H1 (cell line): ENCODE data around the gene TMPRSS3. TPM values are rescaled to one million over a fixed set of nuclear protein-coding genes. Genes with fewer than 3 reads are reported as not detected.

ENCODE experiments used
- CTCF ChIA-PET: fragments of 300-600 bp; sonication (Branson Sonifier 250); formaldehyde crosslinking; loops from one replicate; lab custom pipeline; 2021; ENCODE audit not compliant: partially characterized antibody; lab: Charles Lee
- POLR2A ChIA-PET: fragments of 300-600 bp; sonication (Branson Sonifier 250); formaldehyde crosslinking; loops from one replicate; lab custom pipeline; 2021; ENCODE audit warnings: inconsistent platforms; ENCODE audit not compliant: partially characterized antibody; lab: Charles Lee
- DNase-seq, 2 experiments: peaks; one replicate each; pipeline versions ENCODE4 v3.0.0 to v3.0.0-alpha.2; 2010 to 2022; ENCODE audit warnings: low spot score in 2 of 2, low read depth in 1 of 2, mixed read lengths in 1 of 2
- FAIRE-seq: peaks from 2 replicates; lab custom pipeline; 2011; peaks lifted over from hg19 to GRCh38; lab: Jason Lieb, UNC
- H2AFZ ChIP-seq: 2 replicates; pipeline ENCODE4 v1.8.1; 2012; ENCODE audit warnings: low read length, inconsistent platforms
- H2AK5ac ChIP-seq: 2 replicates; pipeline ENCODE4 v1.6.1; 2013; ENCODE audit warnings: low read depth, low read length
- H2BK120ac ChIP-seq: replicated peaks from 2 replicates; pipeline ENCODE3; 2013; ENCODE audit warnings: low read depth, low read length, inconsistent platforms
- H2BK12ac ChIP-seq: 2 replicates; pipeline ENCODE4 v1.6.1; 2013; ENCODE audit warnings: low read depth, low read length
- H2BK15ac ChIP-seq: 2 replicates; pipeline ENCODE4 v1.6.1; 2013; ENCODE audit warnings: low read length
- H2BK20ac ChIP-seq: 2 replicates; pipeline ENCODE4 v1.6.1; 2013; ENCODE audit warnings: low read length
- H2BK5ac ChIP-seq: 2 replicates; pipeline ENCODE4 v1.6.1; 2013; ENCODE audit warnings: low read depth, low read length
- H3K14ac ChIP-seq: 2 replicates; pipeline ENCODE4 v1.6.1; 2013; ENCODE audit warnings: inconsistent platforms; ENCODE audit not compliant: insufficient read length
- H3K18ac ChIP-seq: 2 replicates; pipeline ENCODE4 v1.6.1; 2013; ENCODE audit warnings: low read length; ENCODE audit errors: extremely low read depth
- H3K23ac ChIP-seq: 2 replicates; pipeline ENCODE4 v1.6.1; 2013; ENCODE audit warnings: inconsistent platforms; ENCODE audit not compliant: insufficient read length
- H3K23me2 ChIP-seq: 2 replicates; pipeline ENCODE4 v1.6.1; 2013; ENCODE audit warnings: low read depth, low read length
- H3K27ac ChIP-seq: 2 replicates; pipeline ENCODE4 v1.6.1; 2011; ENCODE audit warnings: low read depth, low read length, inconsistent platforms
- H3K27me3 ChIP-seq, 4 experiments: replicated peaks in 1 of 4; 1 replicate in 1 of 4; 2 replicates in 3 of 4; pipeline versions ENCODE4 v1.6.1 to v1.8.1; 2011 to 2013; ENCODE audit warnings: low read length in 3 of 4, mild to moderate bottlenecking in 3 of 4, inconsistent platforms in 2 of 4, mixed read lengths in 2 of 4, moderate library complexity in 1 of 4; ENCODE audit not compliant: control insufficient read depth in 3 of 4, insufficient read depth in 3 of 4; ENCODE audit errors: extremely low read depth in 1 of 4
- H3K36me3 ChIP-seq, 4 experiments: 2 replicates each; pipeline versions ENCODE4 v1.6.1 to v1.8.1; 2011 to 2013; ENCODE audit warnings: mild to moderate bottlenecking in 4 of 4, low read length in 3 of 4, moderate library complexity in 2 of 4, control low read depth in 1 of 4, inconsistent platforms in 1 of 4; ENCODE audit not compliant: insufficient read depth in 4 of 4, control insufficient read depth in 2 of 4
- H3K4ac ChIP-seq: replicated peaks from 2 replicates; pipeline ENCODE3; 2013; ENCODE audit warnings: low read length, low read depth, mixed read lengths, inconsistent platforms; ENCODE audit not compliant: insufficient read length
- H3K4me1 ChIP-seq, 4 experiments: replicated peaks in 1 of 4; 1 replicate in 1 of 4; 2 replicates in 3 of 4; pipeline versions ENCODE4 v1.6.1 to v1.8.1; 2011 to 2013; ENCODE audit warnings: low read length in 3 of 4, inconsistent platforms in 2 of 4, mixed read lengths in 1 of 4; ENCODE audit not compliant: insufficient read depth in 4 of 4, control insufficient read depth in 3 of 4
- H3K4me2 ChIP-seq, 2 experiments: 2 replicates each; pipeline versions ENCODE4 v1.6.1 to v1.8.1; 2011 to 2013; ENCODE audit warnings: low read depth in 2 of 2, low read length in 2 of 2, control low read depth in 1 of 2, inconsistent platforms in 1 of 2, mild to moderate bottlenecking in 1 of 2; ENCODE audit not compliant: insufficient read depth in 1 of 2
- H3K4me3 ChIP-seq, 4 experiments: fragments of 200-600, 300-600 bp in 1 of 4; sonication (generic), shearing (Covaris generic), sonication (Bioruptor Twin) in 1 of 4; 2 replicates each; pipeline versions ENCODE4 v1.5.1 to v1.8.1; 2011 to 2016; ENCODE audit warnings: low read length in 4 of 4, low read depth in 3 of 4, control low read depth in 2 of 4, inconsistent platforms in 2 of 4, mild to moderate bottlenecking in 2 of 4, mixed read lengths in 1 of 4, moderate library complexity in 1 of 4; ENCODE audit not compliant: insufficient read depth in 2 of 4; ENCODE audit errors: extremely low read depth in 1 of 4
- H3K56ac ChIP-seq: replicated peaks from 2 replicates; pipeline ENCODE3; 2013; ENCODE audit warnings: low read depth, mild to moderate bottlenecking, mixed read lengths, low read length, inconsistent platforms; ENCODE audit not compliant: insufficient read length
- H3K79me1 ChIP-seq: 2 replicates; pipeline ENCODE4 v1.6.1; 2013; ENCODE audit warnings: low read depth, low read length, control low read depth
- H3K79me2 ChIP-seq, 2 experiments: 2 replicates each; pipeline versions ENCODE4 v1.6.1 to v1.8.1; 2012 to 2013; ENCODE audit warnings: low read length in 2 of 2, mild to moderate bottlenecking in 2 of 2, inconsistent platforms in 1 of 2; ENCODE audit not compliant: insufficient read depth in 2 of 2, control insufficient read depth in 1 of 2
- H3K9ac ChIP-seq, 4 experiments: replicated peaks in 1 of 4; 1 replicate in 1 of 4; 2 replicates in 3 of 4; pipeline versions ENCODE4 v1.6.1 to v1.8.1; 2011 to 2013; ENCODE audit warnings: low read depth in 3 of 4, low read length in 3 of 4, control low read depth in 2 of 4, mild to moderate bottlenecking in 2 of 4, moderate library complexity in 2 of 4, inconsistent platforms in 1 of 4; ENCODE audit errors: extremely low read depth in 1 of 4
- H3K9me3 ChIP-seq, 2 experiments: 2 replicates each; pipeline versions ENCODE4 v1.6.1 to v1.8.1; 2012 to 2013; ENCODE audit warnings: mild to moderate bottlenecking in 2 of 2, moderate library complexity in 2 of 2, control low read depth in 1 of 2, inconsistent platforms in 1 of 2, low read depth in 1 of 2, low read length in 1 of 2, mixed read lengths in 1 of 2; ENCODE audit not compliant: insufficient read depth in 2 of 2
- H4K20me1 ChIP-seq, 2 experiments: replicated peaks in 1 of 2; 2 replicates each; pipeline versions ENCODE3 to v1.8.1; 2011 to 2013; ENCODE audit warnings: inconsistent platforms in 2 of 2, low read length in 2 of 2, mild to moderate bottlenecking in 1 of 2; ENCODE audit not compliant: insufficient read depth in 2 of 2, control insufficient read depth in 1 of 2
- H4K5ac ChIP-seq: 2 replicates; pipeline ENCODE4 v1.6.1; 2013; ENCODE audit warnings: low read length, low read depth, mixed read lengths, inconsistent platforms; ENCODE audit not compliant: insufficient read length
- H4K8ac ChIP-seq: 2 replicates; pipeline ENCODE4 v1.8.0; 2013; ENCODE audit warnings: mild to moderate bottlenecking, moderate library complexity, low read length, inconsistent platforms; ENCODE audit not compliant: insufficient read depth; ENCODE audit errors: extremely low read depth
- H4K91ac ChIP-seq: replicated peaks from 2 replicates; pipeline ENCODE3; 2013; ENCODE audit warnings: low read length, mixed read lengths, inconsistent platforms; ENCODE audit not compliant: insufficient read length
- SP2 ChIP-seq: IDR thresholded peaks from 2 replicates; pipeline ENCODE4 v1.6.1; 2012; ENCODE audit warnings: mild to moderate bottlenecking, low read length, inconsistent platforms
- WGBS, 2 experiments: shearing (Covaris generic) in 1 of 2; methylation state at CpG; one replicate each; pipeline versions ENCODE4 v1.1.6 to v1.1.7; 2013 to 2015; ENCODE audit warnings: low lambda C conversion rate in 2 of 2, mixed read lengths in 2 of 2, inconsistent platforms in 1 of 2, low coverage in 1 of 2, missing lambda C conversion rate in 1 of 2; ENCODE audit not compliant: insufficient replicate concordance in 2 of 2, insufficient coverage in 1 of 2, insufficient read length in 1 of 2; ENCODE audit errors: extremely low coverage in 1 of 2, missing lambda C conversion rate in 1 of 2; 5-methylcytosine and 5-hydroxymethylcytosine counted together
- polyA plus RNA-seq, 7 experiments: library from polyadenylated mRNA; depleted of rRNA in 3 of 7; stranded (reverse) in 5 of 7; unstranded in 2 of 7; fragments of >200 nt in 5 of 7; fragments of 200-250 nt in 2 of 7; gene quantifications; 1 replicate in 5 of 7; 2 replicates in 1 of 7; 4 replicates in 1 of 7; pipeline versions ENCODE4 v1.2.1 to v1.2.3, GENCODE V29; 2011 to 2013; ENCODE audit warnings: missing spikeins in 2 of 7, mixed read lengths in 2 of 7
- total RNA-seq: library from RNA; stranded (reverse); fragmentation: NEBNext Ultra II Directional; extraction: Animal tissue kit (Norgen Biotek cat#: 25700); gene quantifications from 2 replicates; pipeline ENCODE4 v1.2.1, GENCODE V29; 2021
- TF ChIP-seq, protein P1 (sequence below): IDR thresholded peaks from 2 replicates; pipeline ENCODE4 v1.6.1; 2012; ENCODE audit warnings: low read length, inconsistent platforms
- TF ChIP-seq, protein P2 (sequence below): IDR thresholded peaks from 2 replicates; pipeline ENCODE4 v1.6.1; 2012; ENCODE audit warnings: inconsistent platforms

TMPRSS3 gene
- total and polyA plus RNA-seq, 2 of the 8 experiments (the other 6 are each of a cell fraction or from before 2014, with no cell fraction given) = 0.38 TPM; not detected in 1

- H3K56ac ChIP-seq = no peak overlapping the region
- H2BK15ac ChIP-seq = no peak overlapping the region
- H2BK20ac ChIP-seq = no peak overlapping the region
- H4K5ac ChIP-seq = no peak overlapping the region
- H2BK120ac ChIP-seq = no peak overlapping the region
- H2BK5ac ChIP-seq = no peak overlapping the region
- H3K14ac ChIP-seq = no peak overlapping the region
- H3K79me2 ChIP-seq = no peaks in the 10 kb centered on the region
- H3K27me3 ChIP-seq = no peaks in the 10 kb centered on the region
- no peak overlapping the region for H4K91ac ChIP-seq
- no peaks in the 10 kb centered on the region for H3K79me1 ChIP-seq
- FAIRE-seq = no peak
- H3K9me3 ChIP-seq = no peaks in the 10 kb centered on the region
- no peak overlapping the region for H3K18ac ChIP-seq
- no peak overlapping the region for H2AFZ ChIP-seq
- H4K20me1 ChIP-seq = no peaks in the 10 kb centered on the region
- no peak overlapping the region for H3K27ac ChIP-seq
- H2BK12ac ChIP-seq = no peak overlapping the region
- no peak overlapping the region for H2AK5ac ChIP-seq
- WGBS, 2 experiments = 95% methylated on average over 15 of the region's 15 CpGs; no CpG with 5 or more reads in 1 of the 2 experiments
- TF ChIP-seq, protein P1, sequence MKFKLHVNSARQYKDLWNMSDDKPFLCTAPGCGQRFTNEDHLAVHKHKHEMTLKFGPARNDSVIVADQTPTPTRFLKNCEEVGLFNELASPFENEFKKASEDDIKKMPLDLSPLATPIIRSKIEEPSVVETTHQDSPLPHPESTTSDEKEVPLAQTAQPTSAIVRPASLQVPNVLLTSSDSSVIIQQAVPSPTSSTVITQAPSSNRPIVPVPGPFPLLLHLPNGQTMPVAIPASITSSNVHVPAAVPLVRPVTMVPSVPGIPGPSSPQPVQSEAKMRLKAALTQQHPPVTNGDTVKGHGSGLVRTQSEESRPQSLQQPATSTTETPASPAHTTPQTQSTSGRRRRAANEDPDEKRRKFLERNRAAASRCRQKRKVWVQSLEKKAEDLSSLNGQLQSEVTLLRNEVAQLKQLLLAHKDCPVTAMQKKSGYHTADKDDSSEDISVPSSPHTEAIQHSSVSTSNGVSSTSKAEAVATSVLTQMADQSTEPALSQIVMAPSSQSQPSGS = no peak
- no peak for TF ChIP-seq SP2
- TF ChIP-seq, protein P2, sequence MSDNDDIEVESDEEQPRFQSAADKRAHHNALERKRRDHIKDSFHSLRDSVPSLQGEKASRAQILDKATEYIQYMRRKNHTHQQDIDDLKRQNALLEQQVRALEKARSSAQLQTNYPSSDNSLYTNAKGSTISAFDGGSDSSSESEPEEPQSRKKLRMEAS = no peak
- H3K4ac ChIP-seq = no peak overlapping the region
- no peak overlapping the region for H3K9ac ChIP-seq
- H3K23me2 ChIP-seq = no peaks in the 10 kb centered on the region
- POLR2A ChIA-PET = no interaction called here
- no peak overlapping the region for H3K23ac ChIP-seq
- no peak overlapping the region for H4K8ac ChIP-seq
- peak in 1 of 2 experiments; percentile 19 for DNase-seq
- no peak overlapping the region for H3K4me3 ChIP-seq
- no peak overlapping the region for H3K4me2 ChIP-seq
- peaks cover 0 to 5% (median 3%) of the 10 kb centered on the region in 4 experiments; a peak in 4 of 7 replicates for H3K4me1 ChIP-seq
- CTCF ChIA-PET = interaction anchor here (0.6 to 11.6 kb wide), 6 partner anchors 26 to 305 kb away, joined by 3 to 137 read pairs (median 4); partner anchors contain the start of gene TFF3
- H3K36me3 ChIP-seq = no peaks in the 10 kb centered on the region
These were observed 53.9 kb downstream of the TMPRSS3 start for GRCh38 chr21:42341776-42342542.
